Jurkat, Clone E6-1 (cell line): ENCODE measurements around the gene LRRC8B.

Source experiments
- DNase-seq: peaks from one replicate; pipeline ENCODE4 v3.0.0-alpha.2; 2011; ENCODE audit warnings: low read depth, low spot score
- H3K4me3 ChIP-seq: 2 replicates; pipeline ENCODE4 v1.5.1; 2011; ENCODE audit warnings: mild to moderate bottlenecking, low read length, control low read depth, moderate library complexity

The LRRC8B gene

DNA sequence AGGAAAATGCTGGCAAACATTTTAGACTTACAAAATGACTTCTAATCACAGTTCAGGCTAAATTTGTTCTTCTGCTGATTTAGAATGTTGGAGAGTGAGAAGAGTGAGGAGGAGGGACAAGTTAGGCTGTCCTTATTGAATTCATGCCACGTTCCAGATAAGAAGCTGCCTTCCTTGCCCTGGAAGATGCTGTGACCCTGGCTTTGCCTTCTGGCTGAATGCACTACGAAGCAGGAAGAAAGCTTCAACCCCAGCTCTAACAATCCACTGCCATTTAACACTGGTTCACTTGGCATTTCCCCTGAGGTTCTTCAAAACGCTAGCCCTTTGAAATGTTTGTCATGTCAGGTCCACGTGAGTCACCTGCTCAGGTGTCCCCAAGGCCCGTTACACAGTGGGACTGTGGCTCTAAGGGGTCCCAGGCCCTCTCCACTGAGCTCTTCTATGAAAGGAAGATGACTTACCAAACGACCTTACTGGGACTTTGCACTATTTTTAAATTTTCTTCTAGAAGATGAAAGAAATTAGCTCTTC, 78.3 kb downstream of the LRRC8B start:
- no peak overlapping the region for H3K4me3 ChIP-seq
- DNase-seq = no peak

DNA sequence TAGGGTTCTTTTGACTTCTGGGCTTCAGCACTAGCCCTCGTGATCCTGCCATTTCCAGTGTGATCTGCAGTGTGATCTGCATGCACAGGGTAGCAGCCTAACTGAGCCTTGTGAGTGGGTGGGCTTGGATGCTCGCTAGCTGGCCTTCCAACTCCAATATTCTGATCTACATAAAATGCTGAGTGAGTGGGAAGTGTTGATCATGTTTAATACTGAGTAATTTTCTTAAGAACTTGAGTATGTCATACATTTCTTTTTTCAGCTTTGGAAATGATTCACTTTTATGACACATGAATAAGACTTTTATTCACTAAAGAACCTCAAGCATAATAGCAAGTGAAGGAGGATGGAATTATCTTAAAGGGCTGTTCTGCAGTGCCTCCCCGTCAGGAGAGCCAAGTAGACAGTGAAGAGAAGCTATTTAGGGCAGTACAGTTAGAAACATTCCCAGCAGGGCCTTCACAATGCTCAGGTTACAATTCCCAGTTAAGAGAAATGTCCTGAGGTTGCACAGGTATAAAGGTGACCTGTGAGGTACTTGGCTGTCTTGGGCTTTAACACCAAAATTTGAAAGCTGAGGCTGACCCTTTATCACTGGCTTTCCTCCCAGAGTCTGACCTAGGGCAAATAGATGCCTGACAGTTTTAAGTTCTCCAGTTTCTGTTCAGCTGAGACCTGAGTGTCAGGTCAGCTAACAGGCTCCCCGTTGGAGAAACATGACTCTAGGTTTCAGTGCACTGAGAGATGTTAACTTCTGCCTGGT, 79.2 kb downstream of the LRRC8B start:
- H3K4me3 ChIP-seq = no peak overlapping the region
- no peak for DNase-seq

DNA sequence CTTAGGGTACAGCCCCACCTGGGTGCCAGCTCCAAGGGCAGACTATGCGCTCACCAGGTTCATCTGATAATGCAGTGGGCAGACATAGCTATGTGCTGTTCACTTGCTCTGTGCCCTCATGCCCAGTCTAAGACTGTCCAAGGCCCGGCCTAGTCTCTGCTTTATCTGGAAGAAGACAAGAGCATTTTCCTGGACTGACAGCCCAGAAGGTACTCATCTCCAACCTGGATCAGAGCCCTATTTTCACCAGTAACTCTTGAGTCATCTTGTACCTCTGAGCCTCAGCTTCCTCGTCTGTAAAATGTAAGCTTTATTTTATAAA, 79.7 kb downstream of the LRRC8B start:
- no peak for DNase-seq

DNA sequence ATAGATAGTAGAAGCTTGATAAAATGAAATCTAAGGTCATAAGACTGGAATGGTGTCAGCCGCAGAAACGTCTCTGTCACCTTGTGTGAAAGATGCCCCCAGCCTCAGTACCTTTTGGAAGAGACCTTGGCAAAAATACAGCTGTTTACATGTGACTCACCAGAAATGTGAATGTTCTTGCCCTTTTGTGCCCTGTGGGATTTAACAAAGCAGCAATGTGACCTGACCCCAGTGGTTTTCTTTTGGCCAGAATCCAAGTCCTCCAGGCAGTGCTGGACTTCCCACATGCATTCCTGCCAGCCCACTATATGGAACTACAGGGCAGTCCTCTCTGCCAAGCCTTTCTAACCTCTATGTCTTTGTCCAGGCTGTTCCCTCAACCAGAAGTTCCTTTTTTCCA, 81.1 kb downstream of the LRRC8B start:
- H3K4me3 ChIP-seq = no peak overlapping the region
- DNase-seq = no peak

More for the DNA sequence above, 79.7 kb downstream of the LRRC8B start:
- H3K4me3 ChIP-seq = no peak overlapping the region

DNA sequence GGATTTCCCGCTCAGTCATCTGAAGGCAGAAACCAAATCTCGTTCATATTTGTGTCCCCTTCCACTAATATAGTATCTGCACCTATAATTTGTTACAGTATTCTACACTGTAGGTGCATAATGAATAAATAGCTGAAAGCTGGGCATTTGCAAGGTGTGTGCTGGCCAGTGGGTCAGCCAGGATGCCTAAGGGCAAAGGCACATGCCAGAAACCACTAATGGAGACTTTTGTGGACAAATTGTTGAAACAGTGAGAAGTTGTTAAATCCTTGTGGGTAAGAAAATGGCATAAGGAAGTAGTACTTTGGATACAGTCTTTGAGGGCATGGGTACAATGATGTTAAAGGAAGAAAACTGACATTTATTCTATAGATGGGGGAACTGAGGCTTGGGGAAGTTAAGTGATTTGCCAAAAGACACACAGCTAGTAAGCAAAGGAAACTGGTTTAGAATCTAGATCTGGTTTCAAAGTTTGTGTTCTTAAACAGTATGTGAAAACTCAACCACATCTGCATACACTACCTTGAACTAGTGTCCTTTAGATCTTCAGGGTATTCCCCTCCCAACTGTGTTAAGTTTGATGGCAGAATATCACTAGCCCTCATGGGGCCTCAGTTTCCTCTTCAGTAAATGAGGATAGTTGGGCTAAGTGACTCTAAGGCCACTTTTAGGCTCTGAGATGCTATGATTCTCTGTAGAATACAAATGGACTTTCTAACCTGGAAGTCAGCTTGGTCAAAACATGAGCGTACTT, 81.8 kb downstream of the LRRC8B start:
- DNase-seq = no peak
- H3K4me3 ChIP-seq = no peak overlapping the region

DNA sequence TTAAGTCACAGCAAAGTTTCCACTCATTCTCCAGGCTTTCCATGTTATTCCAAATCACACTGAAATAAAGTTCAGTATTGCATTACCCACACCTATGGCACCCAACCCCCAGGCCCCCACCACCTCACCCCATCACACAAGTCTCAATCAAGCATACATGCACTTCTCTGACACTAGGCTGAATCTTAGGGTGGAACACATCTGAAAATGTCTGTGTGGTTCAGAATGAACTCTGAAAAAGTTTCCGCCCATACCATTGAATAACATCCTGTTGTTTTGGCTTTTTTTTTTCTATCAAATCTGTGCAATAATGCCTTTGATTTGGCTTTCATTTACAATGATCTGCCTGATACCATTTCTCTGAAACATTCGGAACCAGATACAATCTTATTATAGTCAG, 82.5 kb downstream of the LRRC8B start:
- no peak for DNase-seq
- H3K4me3 ChIP-seq = no peak overlapping the region

DNA sequence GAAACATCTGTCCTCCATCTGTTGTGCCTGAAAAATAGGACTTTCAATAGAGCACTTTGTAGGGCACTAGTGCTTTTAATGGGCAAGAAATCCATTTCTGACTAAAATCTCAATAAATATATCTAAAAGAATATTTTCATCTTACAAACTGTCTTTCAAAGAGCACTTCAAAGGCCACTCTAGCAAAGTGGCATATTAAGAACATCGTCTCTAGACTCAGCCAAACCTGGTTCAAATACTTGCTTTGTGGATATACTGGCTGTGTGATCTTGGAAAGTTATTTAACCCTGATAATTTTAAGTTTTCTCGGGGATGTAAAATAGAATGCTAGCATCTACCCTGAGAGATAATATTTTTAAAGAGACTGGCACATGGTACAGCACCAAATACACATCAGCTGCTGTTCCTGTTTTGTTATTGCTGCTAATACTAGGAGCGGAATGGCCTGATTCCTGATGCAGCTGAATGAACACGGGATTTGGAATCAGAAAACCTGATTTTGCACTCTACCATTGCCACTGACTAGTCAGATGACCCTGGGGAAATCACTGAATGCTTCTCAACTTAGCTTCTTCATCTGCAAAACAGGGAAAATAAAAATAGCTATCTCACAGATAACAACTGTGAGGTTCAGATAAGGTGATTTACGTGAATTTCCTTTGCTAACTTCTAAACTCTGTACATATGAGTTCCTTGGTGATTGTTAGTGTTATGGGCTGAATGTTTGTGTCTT, 83.1 kb downstream of the LRRC8B start:
- no peak for DNase-seq
- no peak overlapping the region for H3K4me3 ChIP-seq

DNA sequence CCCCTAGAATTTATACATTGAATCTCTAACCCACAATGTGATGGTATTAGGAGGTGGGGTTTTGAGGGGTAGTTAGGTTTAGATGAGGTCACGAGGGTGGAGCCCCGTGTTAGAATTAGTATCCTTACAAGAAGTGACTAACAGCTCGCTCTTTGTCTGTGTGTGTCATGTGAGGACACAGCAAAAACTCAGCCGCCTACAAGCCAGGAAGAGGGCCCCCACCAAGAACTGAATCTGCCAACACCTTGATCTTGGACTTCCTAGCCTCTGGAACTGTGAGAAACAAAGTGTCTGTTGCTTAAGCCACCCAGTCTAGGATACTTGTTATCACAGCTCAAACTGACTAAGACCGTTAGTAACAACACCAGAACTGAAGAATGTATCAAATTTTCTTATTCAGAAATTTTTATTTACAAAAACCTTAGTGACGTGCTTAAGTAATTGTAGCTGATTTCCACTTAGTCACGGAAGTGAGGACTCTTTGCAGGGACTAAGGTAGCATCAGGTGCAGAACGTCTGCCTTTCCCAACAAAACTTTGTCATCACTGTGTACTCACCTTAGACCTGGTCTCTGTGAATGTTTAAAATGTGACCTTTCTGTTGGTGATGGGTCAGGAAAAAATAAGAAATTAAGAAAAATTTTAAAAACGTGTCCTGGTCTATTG, 83.8 kb downstream of the LRRC8B start:
- no peak for DNase-seq
- H3K4me3 ChIP-seq = no peak overlapping the region

DNA sequence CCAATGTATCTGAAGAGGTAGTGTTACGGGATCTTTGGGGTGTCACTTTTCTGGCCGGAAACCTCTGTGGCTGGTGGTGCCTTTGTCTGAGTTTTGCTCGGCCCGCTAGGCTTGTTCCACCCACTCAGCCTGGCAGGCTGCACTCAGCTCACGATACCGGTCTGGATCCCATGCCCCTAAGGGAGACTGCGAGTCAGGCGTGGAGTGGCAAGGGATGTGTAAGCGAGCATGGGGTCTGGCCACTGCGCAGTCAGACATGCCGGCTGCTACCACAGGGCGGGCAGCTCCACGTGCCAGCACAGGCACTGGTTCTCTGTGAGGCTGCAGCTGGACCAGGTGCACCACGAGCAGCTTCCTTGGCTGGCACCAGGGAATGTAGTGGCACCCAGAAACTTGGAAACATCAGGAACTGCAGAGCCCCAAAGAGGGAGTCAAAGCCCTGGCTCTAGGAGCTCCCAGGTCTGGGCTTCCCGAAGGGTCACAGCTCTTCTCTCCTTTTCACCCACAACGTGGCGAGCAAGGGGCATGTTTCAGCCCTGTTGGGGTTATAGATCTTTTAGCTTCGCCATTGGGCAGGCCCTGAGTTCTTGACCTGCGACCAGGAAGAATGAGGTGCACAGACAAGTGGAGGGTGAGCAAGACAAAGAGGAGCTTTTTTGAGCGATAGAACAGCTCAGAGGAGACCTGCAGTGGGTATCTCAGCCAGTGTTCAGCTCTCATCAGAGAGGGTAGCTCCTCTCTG, 84.5 kb downstream of the LRRC8B start:
- H3K4me3 ChIP-seq = no peak overlapping the region
- DNase-seq = no peak

DNA sequence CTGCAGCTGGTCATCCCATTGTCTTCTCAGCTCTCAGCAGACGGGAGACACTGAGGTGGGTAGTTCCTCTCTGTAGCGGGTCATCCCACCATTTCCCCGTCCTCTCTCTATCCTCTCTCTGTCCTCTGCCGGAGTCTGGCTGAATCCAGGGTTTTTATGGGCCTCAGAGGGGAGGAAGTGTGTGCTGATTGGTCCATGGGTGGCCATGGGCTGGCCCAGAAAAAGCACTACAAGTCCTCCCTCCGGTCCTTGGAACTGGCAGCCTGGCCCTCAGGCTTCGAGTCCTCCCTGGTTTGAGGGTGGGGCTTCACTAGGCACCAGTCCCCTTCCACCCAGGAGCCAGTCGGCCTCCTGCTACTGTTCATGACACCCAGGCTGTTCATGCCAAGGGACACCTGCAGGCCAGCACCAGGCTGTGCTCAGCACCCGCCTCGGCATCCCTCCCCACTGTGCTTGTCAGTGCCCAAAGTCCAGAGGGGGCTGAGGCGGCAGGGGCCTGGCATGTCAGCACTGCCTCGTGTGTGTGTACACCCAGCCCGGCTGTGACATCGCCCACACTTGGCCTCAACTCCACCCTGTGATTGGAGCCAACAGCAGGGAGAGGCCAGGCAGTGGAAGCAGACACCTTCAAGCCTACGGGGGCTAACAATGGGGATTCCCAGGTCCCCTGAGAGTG, 85.3 kb downstream of the LRRC8B start:
- DNase-seq = no peak
- no peak overlapping the region for H3K4me3 ChIP-seq

DNA sequence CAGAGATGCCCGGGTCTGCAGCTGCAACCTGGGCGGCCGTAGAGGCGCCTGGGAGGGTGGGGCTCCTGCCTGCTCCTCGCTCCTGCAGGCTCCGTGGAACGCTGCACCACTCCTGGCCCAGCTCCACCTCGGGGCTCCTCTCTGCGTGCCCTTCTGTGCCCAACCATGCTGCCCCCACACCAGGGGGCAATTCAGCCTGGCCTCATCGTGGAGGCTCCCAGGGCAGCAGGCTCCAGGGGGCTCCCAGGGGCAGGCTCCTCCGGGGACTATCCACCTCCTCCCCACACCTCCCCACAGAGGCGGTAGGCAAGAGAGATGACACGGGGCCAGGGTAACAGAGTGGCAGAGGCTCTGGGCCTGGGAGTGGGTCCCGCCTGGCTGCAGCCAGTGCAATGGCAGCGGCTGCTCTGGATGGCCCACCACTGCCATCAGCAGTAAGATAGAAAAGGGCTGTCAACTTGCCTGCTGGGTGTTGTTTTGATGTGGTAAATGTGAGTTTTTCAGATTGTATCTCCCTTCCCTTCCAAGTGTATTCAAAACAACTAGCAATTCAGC, 85.9 kb downstream of the LRRC8B start:
- no peak overlapping the region for H3K4me3 ChIP-seq

DNA sequence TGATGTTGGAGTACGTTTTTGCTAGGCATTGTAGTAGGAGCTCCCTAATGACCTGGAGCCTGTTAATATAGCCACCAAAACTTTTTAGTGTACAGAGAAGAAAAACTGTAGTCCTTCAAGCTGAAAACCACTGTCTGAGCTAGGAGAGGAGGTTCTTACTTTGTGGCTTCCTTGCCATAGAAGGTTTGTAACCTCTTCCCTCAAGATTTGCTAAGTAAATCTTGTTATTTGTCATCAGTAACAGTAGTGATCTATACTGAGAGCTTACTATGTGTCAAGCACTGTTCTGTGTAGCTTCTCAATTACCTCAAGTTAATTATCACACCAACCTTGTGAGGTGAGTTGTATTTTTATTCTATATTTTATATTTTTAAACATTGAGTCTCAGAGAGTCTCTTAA, 87.1 kb downstream of the LRRC8B start:
- H3K4me3 ChIP-seq = no peak overlapping the region

More for the DNA sequence above, 85.9 kb downstream of the LRRC8B start:
- DNase-seq = peak; percentile 76

DNA sequence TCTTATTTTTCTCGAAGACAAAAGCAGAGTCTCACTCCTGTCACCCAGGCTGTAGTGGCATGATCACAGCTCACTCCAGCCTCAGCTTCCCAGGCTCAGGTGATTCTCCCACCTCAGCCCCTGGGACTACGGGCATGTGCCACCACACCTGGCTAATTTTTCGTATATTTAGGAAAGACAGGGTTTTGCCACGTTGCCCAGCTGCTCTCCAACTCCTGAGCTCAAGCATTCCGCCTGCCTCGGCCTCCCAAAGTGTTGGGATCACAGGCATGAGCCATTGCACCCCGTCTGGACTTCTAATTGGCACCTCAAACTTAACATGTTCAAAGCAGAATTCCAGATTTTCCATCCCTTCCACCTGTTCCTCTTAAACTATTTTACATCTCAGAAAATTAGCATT, 89.3 kb downstream of the LRRC8B start:
- no peak for DNase-seq
- no peak overlapping the region for H3K4me3 ChIP-seq

More for the DNA sequence above, 87.1 kb downstream of the LRRC8B start:
- DNase-seq = peak; percentile 36

DNA sequence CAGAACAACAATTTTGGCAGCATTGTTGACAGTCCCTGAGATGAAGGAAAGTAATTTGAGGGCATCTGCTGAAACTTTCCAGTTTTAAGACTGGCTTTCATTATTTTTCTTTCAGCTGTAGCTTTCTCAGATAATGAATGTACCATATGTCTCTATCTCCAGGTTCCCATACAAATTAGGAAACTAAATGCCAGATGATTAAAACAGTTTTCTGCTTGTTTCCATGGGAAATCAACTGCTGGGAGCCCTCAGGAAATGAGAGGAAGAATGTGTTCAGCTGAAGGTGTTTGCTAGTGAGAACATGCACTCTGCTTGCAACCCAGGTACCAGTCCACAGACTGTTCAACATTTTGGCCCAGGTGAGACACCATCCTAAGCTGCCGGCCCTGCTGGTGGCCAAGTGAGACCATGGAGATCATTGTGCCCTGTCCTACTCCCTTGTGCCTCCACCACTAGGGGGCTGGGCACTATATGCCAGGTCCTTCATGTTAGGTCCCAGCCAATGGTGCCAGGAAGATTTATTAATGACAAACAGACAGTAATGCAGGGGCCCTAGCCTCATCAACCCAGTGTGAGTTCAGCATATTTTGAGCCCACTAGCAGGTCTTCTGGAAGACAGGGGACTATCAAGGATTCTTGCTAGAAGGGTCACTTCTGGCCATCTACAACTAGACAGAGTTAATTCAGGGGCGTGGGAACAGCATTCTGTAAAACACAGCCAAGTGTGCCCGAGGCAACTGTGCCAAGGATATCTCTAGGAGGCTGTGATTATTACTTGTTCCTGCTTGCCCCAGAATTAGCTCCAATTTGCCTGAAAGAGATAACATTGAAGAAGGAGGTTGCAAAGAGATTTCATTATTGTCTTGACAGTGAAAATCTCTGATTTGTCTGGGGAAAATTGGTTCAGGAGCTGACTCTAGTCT, 91.3 kb downstream of the LRRC8B start:
- no peak overlapping the region for H3K4me3 ChIP-seq
- DNase-seq = no peak

DNA sequence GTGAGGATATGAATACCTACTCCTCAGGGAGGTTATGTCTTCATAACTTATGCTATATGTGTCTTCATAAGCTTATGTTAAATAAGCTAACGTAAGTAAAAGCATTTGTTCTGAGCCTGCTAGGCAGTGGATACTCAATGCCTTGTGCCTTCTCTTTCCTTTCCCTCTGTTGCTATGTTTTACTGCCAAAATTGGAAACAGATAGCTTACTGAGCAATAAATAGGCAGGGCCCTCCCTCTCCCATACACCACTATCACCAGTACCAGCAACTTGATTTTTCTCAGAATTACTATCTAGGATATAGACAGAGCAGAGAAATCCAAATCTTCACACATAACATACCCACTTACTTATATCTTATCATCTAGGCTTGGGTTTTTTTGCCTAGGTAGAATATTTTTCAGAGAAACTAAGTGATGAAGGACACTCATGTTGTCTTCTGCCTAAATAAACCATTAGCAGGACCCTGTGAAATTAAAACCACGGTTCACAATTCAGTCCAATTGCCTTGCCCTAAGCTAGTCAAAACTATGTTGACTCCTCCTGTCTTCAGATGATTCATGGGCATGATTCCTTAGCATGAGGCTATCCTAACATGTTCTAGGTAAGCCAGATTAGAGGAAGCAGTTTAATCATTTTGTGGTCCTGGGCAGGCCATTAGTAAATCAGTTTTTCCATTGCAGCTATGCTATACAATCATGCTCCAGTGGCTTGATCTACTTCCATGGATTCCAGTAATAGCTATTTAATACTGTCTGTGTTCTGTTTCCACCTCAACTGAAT, 92.4 kb downstream of the LRRC8B start:
- DNase-seq = no peak
- H3K4me3 ChIP-seq = no peak overlapping the region

DNA sequence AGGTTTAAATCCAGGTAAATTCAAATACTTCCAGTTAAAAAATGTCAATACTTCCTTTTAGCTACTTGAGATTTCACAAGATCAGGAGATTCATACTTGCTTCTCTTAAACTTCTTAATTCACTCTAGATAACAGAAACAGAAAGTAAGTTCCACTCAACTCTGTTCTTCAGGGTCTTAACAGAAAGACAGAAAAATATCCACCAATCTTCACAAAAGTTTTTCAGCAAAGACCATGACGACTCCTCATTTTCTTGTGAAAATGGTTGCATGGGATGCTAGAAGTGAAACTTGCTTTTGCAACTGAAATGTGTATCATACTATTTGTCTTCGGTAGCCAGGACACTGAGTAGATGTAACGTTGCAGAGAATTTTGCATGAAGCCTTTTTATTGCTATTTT, 96.0 kb downstream of the LRRC8B start:
- DNase-seq = no peak
- H3K4me3 ChIP-seq = no peak overlapping the region
